Left ventricle myocardium inferior (tissue), 1 donor: ENCODE data around the gene PDGFB. TPM values are rescaled to one million over a fixed set of nuclear protein-coding genes. Genes with fewer than 3 reads are reported as not detected.

Experiments
- DNase-seq: peaks from one replicate; pipeline ENCODE4 v3.0.0-alpha.2; 2020
- H3K27ac ChIP-seq: fragments of 200-600 bp; replicated peaks from 2 replicates; pipeline ENCODE4 v1.8.0; 2021
- H3K27me3 ChIP-seq: fragments of 200-600 bp; 2 replicates; pipeline ENCODE4 v1.8.0; 2021; ENCODE audit warnings: low read depth
- H3K36me3 ChIP-seq: fragments of 200-600 bp; 2 replicates; pipeline ENCODE4 v1.8.0; 2021
- H3K4me1 ChIP-seq: fragments of 200-600 bp; 2 replicates; pipeline ENCODE4 v1.8.0; 2021
- H3K4me3 ChIP-seq: fragments of 200-600 bp; 2 replicates; pipeline ENCODE4 v1.8.0; 2021; ENCODE audit warnings: mild to moderate bottlenecking, moderate library complexity
- H3K9me3 ChIP-seq: fragments of 200-600 bp; replicated peaks from 2 replicates; pipeline ENCODE4 v1.8.0; 2021
- CTCF ChIP-seq: fragments of 200-600 bp; IDR thresholded peaks from 2 replicates; pipeline ENCODE4 v1.8.0; 2021; ENCODE audit warnings: antibody characterized with exemption, mild to moderate bottlenecking, borderline replicate concordance
- intact Hi-C: fragments of 100-400 bp; cut with micrococcal nuclease; formaldehyde crosslinking; loops from one replicate; pipeline ENCODE4 v1.11.0; 2022
- total RNA-seq: library from RNA; stranded (reverse); fragmentation: NEBNext Ultra II Directional; extraction: Animal tissue kit (Norgen Biotek cat#: 25700); gene quantifications from one replicate; pipeline ENCODE4 v1.2.1, GENCODE V29; 2021
- donor health status: DM: no; HTN: yes; CAD: no; lungs with severe emphysema.

Gene PDGFB
- total RNA-seq, 1 donor from 2014 or later, result 17.2 TPM

DNA sequence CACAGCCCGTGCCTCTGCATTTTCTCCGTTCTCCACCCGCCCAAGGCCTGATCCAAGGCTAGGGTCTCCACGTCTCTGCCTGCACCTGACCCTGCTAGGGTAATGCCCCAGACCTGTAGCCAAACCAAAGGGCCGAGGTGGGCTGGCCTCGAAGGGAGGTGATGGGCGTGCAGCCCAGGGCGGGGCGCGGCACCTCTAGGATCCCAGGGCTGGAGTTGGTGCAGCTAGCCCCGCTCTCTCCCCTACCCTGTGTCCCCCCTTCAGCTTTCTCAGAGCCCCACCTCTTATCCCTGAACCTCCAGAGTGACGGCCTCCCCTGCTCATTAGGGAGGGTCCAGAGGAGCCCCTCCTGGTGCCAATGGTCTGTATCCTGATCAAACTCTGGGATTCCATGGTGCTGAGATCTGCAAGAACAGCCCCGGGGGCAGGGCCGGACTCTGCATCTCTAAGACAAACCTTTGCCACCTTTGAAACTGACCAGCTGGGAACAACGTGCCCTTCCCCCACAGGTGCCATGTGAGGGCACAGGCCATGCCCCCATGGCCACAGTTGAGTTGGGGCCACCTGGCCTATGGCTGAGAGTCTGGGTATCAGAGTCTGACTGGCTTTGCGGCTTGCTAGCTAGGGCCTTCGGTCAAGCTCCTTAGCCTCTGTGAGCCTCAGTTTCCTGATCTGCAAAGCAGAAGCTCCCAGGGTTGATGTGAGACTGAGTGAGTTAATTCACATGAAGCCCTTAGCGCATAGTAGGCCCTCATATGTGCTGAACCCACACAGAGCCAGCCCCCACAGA lies 69.2 kb downstream of the PDGFB start:
- no peak for TF ChIP-seq CTCF
- Histone ChIP-seq H3K27ac (peak overlapping the region; percentile 88), H3K4me3 (peak overlapping the region; percentile 29), H3K27me3 (no peaks in the 10 kb centered on the region), H3K9me3 (no peaks in the 10 kb centered on the region), H3K4me1 (peaks cover 87% of the 10 kb centered on the region), H3K36me3 (no peaks in the 10 kb centered on the region)
- no peak for DNase-seq
- intact Hi-C loops, result loop anchor here (10.0 kb wide), 1 partner anchor 59 kb away; no protein-coding TSS in a partner anchor

GRCh38 chr22:39174498-39175352 lies 70.1 kb downstream of the PDGFB start:
- Histone ChIP-seq H3K27me3 (no peaks in the 10 kb centered on the region), H3K9me3 (no peaks in the 10 kb centered on the region), H3K4me3 (peak overlapping the region; percentile 26), H3K27ac (peak overlapping the region; percentile 88), H3K4me1 (peaks cover 85% of the 10 kb centered on the region), H3K36me3 (no peaks in the 10 kb centered on the region)
- intact Hi-C loops, result loop anchor here (5.0 to 10.0 kb wide), 2 partner anchors 60 to 138 kb away; no protein-coding TSS in a partner anchor
- DNase-seq, result peak; percentile 77
- TF ChIP-seq CTCF, result no peak

- Histone ChIP-seq H3K27ac (peak overlapping the region; percentile 88), H3K9me3 (no peaks in the 10 kb centered on the region), H3K36me3 (no peaks in the 10 kb centered on the region), H3K4me3 (peak overlapping the region; percentile 26), H3K4me1 (peaks cover 77% of the 10 kb centered on the region), H3K27me3 (no peaks in the 10 kb centered on the region)
- intact Hi-C loops, result loop anchor here (5.0 to 10.0 kb wide), 2 partner anchors 61 to 138 kb away; no protein-coding TSS in a partner anchor
- no peak for DNase-seq
- no peak for TF ChIP-seq CTCF
Observed at GRCh38 chr22:39173787-39174497, 70.8 kb downstream of the PDGFB start.

Other genes starting within 250 kb of the PDGFB start
- 25.1 TPM for gene APOBEC3C, start 230.7 kb downstream of the PDGFB start, total RNA-seq
- 0.96 TPM for gene APOBEC3D, start 223.9 kb downstream of the PDGFB start, total RNA-seq
- 4.8 TPM for gene APOBEC3F, start 204.1 kb downstream of the PDGFB start, total RNA-seq
- gene APOBEC3G, start 167.7 kb downstream of the PDGFB start, total RNA-seq, result 4.2 TPM
- 0.41 TPM for gene APOBEC3H, start 147.7 kb downstream of the PDGFB start, total RNA-seq
- gene CBX7, start 92.3 kb downstream of the PDGFB start, total RNA-seq, result 85.4 TPM
- gene RPL3, start 74.6 kb upstream of the PDGFB start, total RNA-seq, result 325 TPM
- gene SYNGR1, start 105.0 kb upstream of the PDGFB start, total RNA-seq, result 37.7 TPM
- gene TAB1, start 154.8 kb upstream of the PDGFB start, total RNA-seq, result 19.4 TPM
- gene MGAT3, start 212.0 kb upstream of the PDGFB start, total RNA-seq, result 3.2 TPM